K562 (cell line): ENCODE data around the gene CRY2. TPM values are rescaled to one million over a fixed set of nuclear protein-coding genes. Genes with fewer than 3 reads are reported as not detected.

Experiments
- ATAC-seq: fragments of 200-7000 bp; cut with Tn5 transposase; 3 replicates; pipeline ENCODE4 v1.9.1; 2020; ENCODE audit warnings: moderate library complexity
- BruUV-seq: library from RNA; stranded (reverse); fragments of 400-500 nt; replicated peaks from 2 replicates; lab custom pipeline; 2021; lab: Mats Ljungman, UMichigan
- CTCF ChIA-PET: fragments of 300-600 bp; formaldehyde crosslinking; extraction: SDS; loops from one replicate; lab custom pipeline; 2021; ENCODE audit warnings: low intra/inter-chr PET ratio; lab: Yijun Ruan, JAX
- POLR2A ChIA-PET: fragments of 300-600, 350-650 bp; sonication (Branson Sonifier 250); formaldehyde crosslinking; extraction: SDS; loops from one replicate; lab custom pipeline; 2021; ENCODE audit warnings: antibody characterized with exemption, inconsistent platforms; lab: Yijun Ruan, JAX
- DNase-seq, 4 experiments: peaks; one replicate each; pipeline versions ENCODE4 v3.0.0 to v3.0.0-alpha.2; 2011 to 2018; ENCODE audit warnings: low spot score in 3 of 4, mixed read lengths in 3 of 4; ENCODE audit errors: extremely low read depth in 1 of 4
- FAIRE-seq: peaks from 2 replicates; lab custom pipeline; 2011; peaks lifted over from hg19 to GRCh38; lab: Jason Lieb, UNC
- H2AFZ ChIP-seq: 2 replicates; pipeline ENCODE4 v1.6.0; 2011; ENCODE audit warnings: low read depth, low read length, control low read depth, inconsistent platforms
- H3K27ac ChIP-seq: fragments of 200-600 bp; 3 replicates; pipeline ENCODE4 v1.8.0; 2011; ENCODE audit warnings: low read depth, mild to moderate bottlenecking, control low read depth, inconsistent platforms, low read length, moderate library complexity, mixed read lengths; ENCODE audit errors: extremely low read depth
- H3K27me3 ChIP-seq, 2 experiments: fragments of 300-600 bp in 1 of 2; 2 replicates in 1 of 2; 3 replicates in 1 of 2; pipeline versions ENCODE4 v1.6.0 to v1.8.0; 2011; ENCODE audit warnings: inconsistent platforms in 2 of 2, low read length in 2 of 2, mild to moderate bottlenecking in 1 of 2, mixed read lengths in 1 of 2, moderate library complexity in 1 of 2; ENCODE audit not compliant: control insufficient read depth in 2 of 2, insufficient read depth in 2 of 2
- H3K36me3 ChIP-seq: fragments of 300-600 bp; 3 replicates; pipeline ENCODE4 v1.8.0; 2011; ENCODE audit warnings: mild to moderate bottlenecking, low read length, inconsistent platforms; ENCODE audit not compliant: control insufficient read depth, insufficient read depth
- H3K4me1 ChIP-seq, 2 experiments: fragments of 200-600 bp in 1 of 2; replicated peaks in 1 of 2; 2 replicates in 1 of 2; 3 replicates in 1 of 2; pipeline versions ENCODE4 v1.5.1 to v1.8.0; 2011; ENCODE audit warnings: inconsistent platforms in 2 of 2, low read length in 2 of 2, mild to moderate bottlenecking in 1 of 2, mixed read lengths in 1 of 2, moderate library complexity in 1 of 2; ENCODE audit not compliant: control insufficient read depth in 2 of 2, insufficient read depth in 2 of 2
- H3K4me2 ChIP-seq: 2 replicates; pipeline ENCODE4 v1.6.1; 2011; ENCODE audit warnings: low read length, control low read depth, inconsistent platforms, mixed read lengths; ENCODE audit not compliant: insufficient read depth
- H3K4me3 ChIP-seq: fragments of 200-600 bp; sonication (generic), shearing (Covaris generic); 2 replicates; pipeline ENCODE4 v1.5.1; 2016; ENCODE audit warnings: control low read depth, inconsistent platforms
- H3K79me2 ChIP-seq: fragments of 200-600 bp; 3 replicates; pipeline ENCODE4 v1.8.0; 2011; ENCODE audit warnings: low read length, inconsistent platforms; ENCODE audit not compliant: control insufficient read depth, insufficient read depth
- H3K9ac ChIP-seq, 2 experiments: 2 replicates each; pipeline versions ENCODE4 v1.6.0 to v1.6.1; 2011; ENCODE audit warnings: low read depth in 2 of 2, low read length in 2 of 2, control low read depth in 1 of 2, inconsistent platforms in 1 of 2, mild to moderate bottlenecking in 1 of 2, mixed read lengths in 1 of 2; ENCODE audit not compliant: insufficient read depth in 1 of 2
- H3K9me1 ChIP-seq: one replicate; pipeline ENCODE4 v1.6.0; 2011; ENCODE audit warnings: inconsistent platforms, mild to moderate bottlenecking, low read length, moderate library complexity; ENCODE audit not compliant: control insufficient read depth, insufficient read depth
- H3K9me3 ChIP-seq: replicated peaks from 2 replicates; pipeline ENCODE4 v1.5.1; 2011; ENCODE audit warnings: low read depth, low read length, inconsistent platforms; ENCODE audit not compliant: control insufficient read depth, insufficient read depth
- H4K20me1 ChIP-seq: replicated peaks from 2 replicates; pipeline ENCODE4 v1.6.1; 2011; ENCODE audit warnings: low read length, inconsistent platforms, mixed read lengths; ENCODE audit not compliant: control insufficient read depth, insufficient read depth
- BRD9 ChIP-seq: fragments of 450-650 bp; IDR thresholded peaks from 2 replicates; pipeline ENCODE4 v1.6.1; 2018; ENCODE audit warnings: low read depth; ENCODE audit not compliant: partially characterized antibody
- CBX5 ChIP-seq: IDR thresholded peaks from 2 replicates; pipeline ENCODE4 v1.6.1; 2014; ENCODE audit warnings: low read depth, borderline replicate concordance
- ESRRA ChIP-seq: fragments of 450-650 bp; IDR thresholded peaks from 2 replicates; pipeline ENCODE4 v1.6.1; 2014; ENCODE audit warnings: low read depth, mild to moderate bottlenecking, moderate library complexity, borderline replicate concordance
- GABPB1 ChIP-seq: sonication (generic); formaldehyde crosslinking; IDR thresholded peaks from 2 replicates; pipeline ENCODE4 v1.8.0; 2022; ENCODE audit warnings: mild to moderate bottlenecking, missing genetic modification reagents
- JUN ChIP-seq, 2 experiments: sonication (generic) in 1 of 2; formaldehyde crosslinking in 1 of 2; IDR thresholded peaks; 2 replicates each; pipeline versions ENCODE4 v1.6.1 to v1.8.0; 2012 to 2022; ENCODE audit warnings: borderline replicate concordance in 2 of 2, mild to moderate bottlenecking in 2 of 2, improper control_type of control experiment in 1 of 2, low read depth in 1 of 2, low read length in 1 of 2, missing genetic modification reagents in 1 of 2
- PHF20 ChIP-seq: fragments of 450-650 bp; IDR thresholded peaks from 2 replicates; pipeline ENCODE4 v1.6.1; 2018; ENCODE audit not compliant: partially characterized antibody
- POLR2A ChIP-seq: fragments of 450-650 bp; conservative IDR thresholded peaks from 2 replicates; pipeline ENCODE4 v1.6.1; 2016
- TEAD4 ChIP-seq, 2 experiments: sonication (generic) in 1 of 2; formaldehyde crosslinking in 1 of 2; IDR thresholded peaks; 2 replicates each; pipeline versions ENCODE4 v1.6.1 to v1.8.0; 2012 to 2022; ENCODE audit warnings: borderline replicate concordance in 1 of 2, inconsistent platforms in 1 of 2, low read length in 1 of 2, mild to moderate bottlenecking in 1 of 2, missing genetic modification reagents in 1 of 2
- TOE1 ChIP-seq, 2 experiments: fragments of 450-650 bp in 1 of 2; sonication (generic) in 1 of 2; formaldehyde crosslinking in 1 of 2; IDR thresholded peaks; 2 replicates each; pipeline versions ENCODE4 v1.7.1 to v1.8.0; 2016 to 2022; ENCODE audit warnings: borderline replicate concordance in 2 of 2, mild to moderate bottlenecking in 2 of 2, antibody characterized with exemption in 1 of 2, inconsistent platforms in 1 of 2, low read depth in 1 of 2, missing genetic modification reagents in 1 of 2, moderate library complexity in 1 of 2
- ZBTB17 ChIP-seq: fragments of 450-650 bp; formaldehyde crosslinking; IDR thresholded peaks from 2 replicates; pipeline ENCODE4 v1.4.0; 2020; ENCODE audit warnings: mild to moderate bottlenecking
- ZC3H4 ChIP-seq: sonication (generic); formaldehyde crosslinking; IDR thresholded peaks from 2 replicates; pipeline ENCODE4 v1.9.0; 2021; ENCODE audit warnings: missing genetic modification reagents, borderline replicate concordance
- ZNF57 ChIP-seq: fragments of 450-650 bp; formaldehyde crosslinking; IDR thresholded peaks from 2 replicates; pipeline ENCODE4 v1.4.0; 2020; ENCODE audit warnings: mild to moderate bottlenecking, moderate library complexity
- ZNF586 ChIP-seq: fragments of 450-650 bp; formaldehyde crosslinking; conservative IDR thresholded peaks from 2 replicates; pipeline ENCODE4 v1.4.0; 2020; ENCODE audit warnings: mild to moderate bottlenecking, moderate library complexity
- WGBS: fragments of 100-300 bp; shearing (Covaris generic); methylation state at CpG from one replicate; pipeline ENCODE4 v1.1.6; 2016; ENCODE audit warnings: low coverage, mixed read lengths; ENCODE audit not compliant: insufficient coverage; ENCODE audit errors: missing lambda C conversion rate; 5-methylcytosine and 5-hydroxymethylcytosine counted together
- in situ Hi-C: fragments of 300-500 bp; cut with MboI; formaldehyde crosslinking; loops from 4 replicates; pipeline ENCODE4 v1.15.0; 2018; ENCODE audit warnings: inconsistent platforms, mixed read lengths
- intact Hi-C: fragments of 100-400 bp; cut with micrococcal nuclease; formaldehyde crosslinking; loops from 2 replicates; pipeline ENCODE4 v1.14.2; 2022
- polyA plus RNA-seq, 8 experiments: library from polyadenylated mRNA; depleted of rRNA in 4 of 8; stranded (reverse) in 5 of 8; unstranded in 3 of 8; fragments of >200 nt; fragmentation: Nextera tagmentation in 2 of 8; fragmentation: Illumina TruSeq in 1 of 8; extraction: Ambion mirVana in 2 of 8; extraction: Trizol in 1 of 8; gene quantifications; 2 replicates each; pipeline versions ENCODE4 v1.2.1 to v1.2.3, GENCODE V29; 2011 to 2014; ENCODE audit warnings: inconsistent platforms in 1 of 8, missing spikeins in 1 of 8
- total RNA-seq, 7 experiments: library from RNA; depleted of rRNA in 6 of 7; stranded (reverse); fragments of >200 nt in 6 of 7; fragmentation: Illumina TruSeq in 2 of 7; extraction: Trizol in 2 of 7; gene quantifications; 2 replicates each; pipeline versions ENCODE4 v1.2.1 to v1.2.3, GENCODE V29; 2011 to 2021; ENCODE audit warnings: low replicate concordance in 1 of 7
- TF ChIP-seq, protein P1 (sequence below), 2 experiments: IDR thresholded peaks; 2 replicates each; pipeline ENCODE4 v1.6.1; 2011; ENCODE audit warnings: borderline replicate concordance in 1 of 2, control low read depth in 1 of 2, low read depth in 1 of 2, low read length in 1 of 2, mild to moderate bottlenecking in 1 of 2, mixed read lengths in 1 of 2, moderate library complexity in 1 of 2; ENCODE audit not compliant: insufficient read depth in 1 of 2, insufficient read length in 1 of 2, poor library complexity in 1 of 2, severe bottlenecking in 1 of 2; ENCODE audit errors: extremely low read depth in 1 of 2
- TF ChIP-seq, protein P2 (sequence below), 3 experiments: IDR thresholded peaks in 2 of 3; conservative IDR thresholded peaks in 1 of 3; 2 replicates each; pipeline ENCODE4 v1.5.1; 2011 to 2012; ENCODE audit warnings: low read length in 3 of 3, mild to moderate bottlenecking in 3 of 3, control low read depth in 2 of 3, improper control_type of control experiment in 1 of 3, inconsistent platforms in 1 of 3, low read depth in 1 of 3, mixed read lengths in 1 of 3, moderate library complexity in 1 of 3; ENCODE audit not compliant: insufficient read depth in 2 of 3

Gene CRY2
- total and polyA plus RNA-seq, 9 of the 15 experiments (the other 6 are each of a cell fraction or from before 2014, with no cell fraction given) = 2.3 to 23.9 (median 14.8) TPM

DNA sequence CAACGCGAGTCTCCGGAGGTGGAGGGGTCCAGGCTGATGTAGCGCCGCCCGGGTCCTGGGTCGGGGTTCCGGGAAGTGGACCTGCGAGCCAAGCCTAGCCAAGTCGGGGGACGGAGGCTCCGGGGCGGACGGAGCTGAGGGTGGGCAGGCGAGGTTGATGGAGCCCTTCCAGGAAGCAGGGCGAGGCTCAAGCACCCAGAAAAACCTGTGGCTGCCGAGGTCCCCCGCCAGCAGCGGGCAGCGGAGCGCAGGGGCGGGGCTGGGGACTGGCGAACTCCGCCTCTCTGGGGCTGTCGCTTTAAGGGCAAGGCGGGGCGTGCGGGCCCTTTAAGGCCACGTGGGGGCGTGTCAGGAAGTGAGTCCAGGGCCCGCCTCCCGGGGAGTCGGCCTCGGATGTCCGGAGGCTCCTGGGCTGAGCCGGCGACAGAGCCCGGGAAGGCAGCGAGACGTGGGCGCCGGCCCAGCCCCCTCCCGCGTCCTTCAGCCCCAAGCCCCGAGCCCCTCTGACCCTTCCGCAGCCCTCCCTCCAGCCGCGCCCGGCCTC, 42.4 kb upstream of the CRY2 start, which contains the start of gene SLC35C1:
SLC35C1 (plus strand) TSS at position 389 of the 544 bp plus-strand sequence. CDS start 653 bp downstream, outside the sequence.
- peaks cover 27% of the 10 kb centered on the region for H3K79me2 ChIP-seq
- WGBS = 2% methylated on average over 19 of the region's 49 CpGs
- no peaks in the 10 kb centered on the region for H3K9me3 ChIP-seq
- ChIA-PET CTCF (no interaction called here), POLR2A (interaction anchor here (1.3 kb wide), 2 partner anchors 11 to 12 kb away, joined by 3 read pairs; no protein-coding TSS in a partner anchor)
- intact Hi-C loops (loop anchor here (5.0 to 10.0 kb wide), 2 partner anchors 42 to 60 kb away; partner anchors contain the start of gene CRY2), in situ Hi-C loops (no loop called here)
- H3K27me3 ChIP-seq = no peaks in the 10 kb centered on the region
- no TSS peak for BruUV-seq
- H3K4me1 ChIP-seq = peaks cover 11 to 38% of the 10 kb centered on the region in 2 experiments; a peak in 4 of 5 replicates
- FAIRE-seq (peak; percentile 77), DNase-seq (peak; percentile 96 to 97 (median 97)), ATAC-seq (peak; percentile 97)
- peaks cover 15% of the 10 kb centered on the region; the same call in 1 of the 3 replicates for H3K36me3 ChIP-seq
- peaks cover 3% of the 10 kb centered on the region; the same call in 1 of the 2 replicates for H4K20me1 ChIP-seq
- peak within 1 kb of the TSS; percentile 80 to 96 for H3K9ac ChIP-seq
- H3K4me3 ChIP-seq = peak within 1 kb of the TSS; percentile 84
- H3K4me2 ChIP-seq = peak within 1 kb of the TSS; percentile 89
- peak within 1 kb of the TSS; percentile 98 for H2AFZ ChIP-seq
- peak within 1 kb of the TSS; percentile 85 for H3K27ac ChIP-seq
- H3K9me1 ChIP-seq = no peaks in the 10 kb centered on the region
- TF ChIP-seq JUN (IDR thresholded peaks at IDR 0.05; ENCODE audit: borderline replicate concordance, low read depth, low read length) = peak; percentile 35; the same call in 1 of the 2 replicates
- TF ChIP-seq JUN (CRISPR knock-in tag; IDR thresholded peaks at IDR 0.05; ENCODE audit: borderline replicate concordance) = no peak
- 0 out of 2 replicates have a peak, but pooled peaks have one; percentile 13 for TF ChIP-seq ZBTB17
- TF ChIP-seq ZNF57 (CRISPR knock-in tag) = no peak
- TF ChIP-seq, protein P1, sequence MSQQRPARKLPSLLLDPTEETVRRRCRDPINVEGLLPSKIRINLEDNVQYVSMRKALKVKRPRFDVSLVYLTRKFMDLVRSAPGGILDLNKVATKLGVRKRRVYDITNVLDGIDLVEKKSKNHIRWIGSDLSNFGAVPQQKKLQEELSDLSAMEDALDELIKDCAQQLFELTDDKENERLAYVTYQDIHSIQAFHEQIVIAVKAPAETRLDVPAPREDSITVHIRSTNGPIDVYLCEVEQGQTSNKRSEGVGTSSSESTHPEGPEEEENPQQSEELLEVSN (IDR thresholded peaks at IDR 0.05; ENCODE audit: borderline replicate concordance in 1 of 2, extremely low read depth in 1 of 2, insufficient read depth in 1 of 2, insufficient read length in 1 of 2, low read depth in 1 of 2, low read length in 1 of 2, poor library complexity in 1 of 2, severe bottlenecking in 1 of 2) = peak in 1 of 2 experiments; percentile 43
- no peak for TF ChIP-seq ZC3H4 (CRISPR knock-in tag)
- TF ChIP-seq TOE1 (IDR thresholded peaks at IDR 0.05; ENCODE audit: borderline replicate concordance) = peak; percentile 86; the same call in 1 of the 2 replicates
- TF ChIP-seq TOE1 (CRISPR knock-in tag; IDR thresholded peaks at IDR 0.05; ENCODE audit: borderline replicate concordance, low read depth) = no peak
- TF ChIP-seq, protein P2, sequence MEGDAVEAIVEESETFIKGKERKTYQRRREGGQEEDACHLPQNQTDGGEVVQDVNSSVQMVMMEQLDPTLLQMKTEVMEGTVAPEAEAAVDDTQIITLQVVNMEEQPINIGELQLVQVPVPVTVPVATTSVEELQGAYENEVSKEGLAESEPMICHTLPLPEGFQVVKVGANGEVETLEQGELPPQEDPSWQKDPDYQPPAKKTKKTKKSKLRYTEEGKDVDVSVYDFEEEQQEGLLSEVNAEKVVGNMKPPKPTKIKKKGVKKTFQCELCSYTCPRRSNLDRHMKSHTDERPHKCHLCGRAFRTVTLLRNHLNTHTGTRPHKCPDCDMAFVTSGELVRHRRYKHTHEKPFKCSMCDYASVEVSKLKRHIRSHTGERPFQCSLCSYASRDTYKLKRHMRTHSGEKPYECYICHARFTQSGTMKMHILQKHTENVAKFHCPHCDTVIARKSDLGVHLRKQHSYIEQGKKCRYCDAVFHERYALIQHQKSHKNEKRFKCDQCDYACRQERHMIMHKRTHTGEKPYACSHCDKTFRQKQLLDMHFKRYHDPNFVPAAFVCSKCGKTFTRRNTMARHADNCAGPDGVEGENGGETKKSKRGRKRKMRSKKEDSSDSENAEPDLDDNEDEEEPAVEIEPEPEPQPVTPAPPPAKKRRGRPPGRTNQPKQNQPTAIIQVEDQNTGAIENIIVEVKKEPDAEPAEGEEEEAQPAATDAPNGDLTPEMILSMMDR (IDR thresholded peaks at IDR 0.05 in 2 of 3, conservative IDR thresholded peaks at IDR 0.05 in 1 of 3; ENCODE audit: insufficient read depth in 2 of 3, low read depth in 1 of 3, low read length in 3 of 3) = peak in 2 of 3 experiments; percentile 34 to 42; a peak in 3 of 6 replicates
- TF ChIP-seq ZNF586 (CRISPR knock-in tag) = no peak
- TF ChIP-seq CBX5 = no peak
- TF ChIP-seq ESRRA = peak; percentile 11; the same call in 1 of the 2 replicates
- no peak for TF ChIP-seq BRD9
- TF ChIP-seq GABPB1 (CRISPR knock-in tag) = peak; percentile 60; the same call in 1 of the 2 replicates
- TF ChIP-seq PHF20 = peak; percentile 19
- TF ChIP-seq TEAD4 (IDR thresholded peaks at IDR 0.05; ENCODE audit: low read length) = no peak
- no peak for TF ChIP-seq TEAD4 (CRISPR knock-in tag; IDR thresholded peaks at IDR 0.05; ENCODE audit: borderline replicate concordance)
- peak; percentile 78 for TF ChIP-seq POLR2A
